HG03457 (cell line): Measurements from ENCODE around the gene OTOP1.
"Not testable (repeated sequence)": the region's sequence is repeated elsewhere in the genome, so short reads cannot be mapped to it uniquely, and the experiment has no call there.

Experiments used
- ATAC-seq: cut with Tn5 transposase; IDR thresholded peaks from one replicate; pipeline ENCODE4 v1.9.1; 2021; ENCODE audit warnings: moderate number of reproducible peaks; ENCODE audit not compliant: unreplicated experiment

OTOP1 gene

DNA sequence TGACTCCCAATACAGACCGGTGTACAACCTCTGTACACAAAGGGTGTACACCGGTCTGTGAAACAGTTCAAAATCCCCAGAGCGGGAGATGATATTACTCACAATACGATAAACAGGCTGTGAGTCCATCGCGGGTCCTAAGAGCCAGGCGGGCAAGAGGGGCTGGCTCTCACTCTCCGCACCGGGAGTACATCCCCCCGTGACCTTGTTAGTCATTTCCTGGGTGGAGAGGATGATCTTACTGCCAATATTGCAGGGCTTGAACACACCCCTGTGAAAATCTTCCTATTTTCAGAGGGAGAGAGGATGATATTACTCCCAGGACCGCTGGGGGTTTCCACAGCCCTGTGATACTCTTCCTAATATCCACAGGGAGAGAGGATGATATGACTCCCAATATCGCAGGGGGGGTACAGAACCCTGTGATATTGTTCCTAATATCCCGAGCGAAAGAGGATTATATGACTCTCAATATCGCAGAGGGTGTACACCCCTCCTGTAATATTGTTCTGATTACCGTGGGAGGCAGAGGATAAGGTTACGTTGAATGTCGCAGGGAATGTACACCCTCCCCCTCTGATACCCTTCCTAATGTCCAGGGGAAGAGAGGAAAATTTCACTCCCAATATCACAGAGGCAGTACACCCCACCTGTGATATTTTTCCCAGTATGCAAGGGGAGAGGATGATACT, 60.9 kb downstream of the OTOP1 start:
- not testable (repeated sequence) for ATAC-seq

DNA sequence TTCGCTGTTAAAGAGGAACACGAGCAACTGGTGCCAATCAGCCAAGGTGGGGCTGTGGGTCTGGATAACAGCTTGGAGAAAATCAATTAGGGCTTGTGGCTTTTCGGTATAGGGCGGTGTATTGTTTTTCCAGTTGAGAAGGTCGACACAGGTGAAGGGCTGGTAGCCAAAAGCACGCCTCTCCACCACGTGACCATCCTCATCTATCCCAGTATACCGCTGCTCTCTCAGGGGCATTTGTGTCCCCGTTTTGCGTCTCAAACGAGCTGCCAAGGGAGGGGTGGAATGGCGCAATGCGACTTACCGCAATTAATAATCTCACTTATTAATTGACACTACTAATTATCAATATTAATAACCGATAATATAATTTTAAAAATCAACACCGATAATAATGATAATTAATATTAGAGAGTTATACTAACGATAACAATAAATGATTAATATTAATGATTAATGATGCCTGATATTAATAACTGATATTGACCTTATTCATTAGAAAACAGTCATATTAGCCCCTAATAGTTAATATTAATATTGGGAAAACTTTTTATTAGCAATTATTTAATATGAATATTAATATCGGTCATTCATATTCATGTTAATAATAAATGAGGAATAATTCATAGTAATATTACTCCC, 62.1 kb downstream of the OTOP1 start:
- ATAC-seq, result not testable (repeated sequence)

DNA sequence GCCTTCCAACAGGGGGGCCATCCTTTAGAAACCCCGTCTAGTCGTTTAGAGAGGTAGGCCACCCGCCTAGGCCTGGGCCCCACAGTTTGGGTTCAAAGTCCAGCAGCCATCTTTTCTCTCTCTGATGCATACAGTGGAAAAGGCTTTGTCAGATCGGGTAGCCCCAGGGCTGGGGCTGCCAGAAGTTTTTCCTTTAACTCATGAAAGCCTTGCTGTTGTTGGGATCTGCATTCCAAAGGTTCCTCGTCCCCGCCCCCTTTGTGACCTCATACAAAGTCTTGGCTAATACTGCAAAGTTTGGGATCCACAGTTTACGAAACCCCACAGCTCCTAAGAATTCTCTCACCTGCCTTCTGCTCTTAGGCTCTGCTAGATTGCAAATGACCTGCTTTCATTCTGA, 64.5 kb downstream of the OTOP1 start:
- not testable (repeated sequence) for ATAC-seq

DNA sequence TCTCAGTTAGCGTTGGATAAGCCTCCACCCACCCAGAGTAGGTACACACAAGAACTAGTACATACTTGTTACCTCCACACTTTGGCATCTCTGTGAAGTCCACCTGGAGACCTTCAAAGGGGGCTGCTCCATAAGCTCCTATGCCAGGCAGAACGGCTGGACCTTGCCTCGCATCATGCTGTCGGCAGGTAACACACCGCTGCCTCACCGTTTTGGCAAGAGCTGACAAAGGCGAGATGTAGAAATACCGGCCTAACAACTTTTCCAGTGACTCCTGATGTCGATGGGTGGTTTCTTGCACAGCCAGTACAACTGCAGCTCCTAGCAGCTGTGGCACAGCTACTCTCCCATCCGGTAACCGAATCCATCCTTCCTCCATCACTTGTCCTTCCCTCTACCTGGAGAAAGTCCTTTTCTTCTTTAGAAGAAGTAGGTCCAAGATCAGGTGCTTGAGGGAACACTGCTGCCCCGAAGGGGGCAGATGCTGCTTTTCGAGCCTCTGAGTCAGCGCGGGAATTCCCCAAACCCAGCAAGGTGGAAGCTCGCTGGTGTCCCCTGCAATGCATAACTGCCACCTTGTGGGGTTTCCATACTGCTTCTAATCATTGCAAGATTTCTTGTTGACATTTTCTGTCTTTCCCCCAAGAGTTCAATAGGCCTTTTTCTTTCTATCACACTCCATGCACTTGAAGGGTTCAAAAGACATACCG, 65.6 kb downstream of the OTOP1 start:
- not testable (repeated sequence) for ATAC-seq

GRCh38 chr4:4145622-4146021, 81.1 kb downstream of the OTOP1 start:
- ATAC-seq, result not testable (repeated sequence)

DNA sequence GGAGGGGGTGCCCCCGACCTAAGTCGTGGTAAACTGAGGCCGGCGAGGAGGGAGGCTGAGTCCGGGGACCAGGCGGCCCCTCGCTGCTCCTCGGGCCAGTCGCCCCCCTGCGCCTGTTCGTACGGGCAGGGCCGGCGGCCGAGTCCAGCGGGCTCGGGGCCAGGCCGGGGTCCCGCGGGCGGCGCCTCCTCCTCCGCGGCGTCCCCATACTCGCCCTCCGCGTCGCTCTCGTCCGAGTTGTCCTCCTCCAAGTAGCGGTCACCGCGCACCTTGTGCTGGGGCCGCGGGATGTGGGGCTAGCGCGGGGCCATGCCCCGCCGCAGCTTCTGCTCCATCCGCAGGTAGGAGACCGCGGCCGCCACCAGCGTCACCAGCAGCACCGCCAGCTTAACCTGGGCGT, 83.4 kb downstream of the OTOP1 start:
- not testable (repeated sequence) for ATAC-seq

DNA sequence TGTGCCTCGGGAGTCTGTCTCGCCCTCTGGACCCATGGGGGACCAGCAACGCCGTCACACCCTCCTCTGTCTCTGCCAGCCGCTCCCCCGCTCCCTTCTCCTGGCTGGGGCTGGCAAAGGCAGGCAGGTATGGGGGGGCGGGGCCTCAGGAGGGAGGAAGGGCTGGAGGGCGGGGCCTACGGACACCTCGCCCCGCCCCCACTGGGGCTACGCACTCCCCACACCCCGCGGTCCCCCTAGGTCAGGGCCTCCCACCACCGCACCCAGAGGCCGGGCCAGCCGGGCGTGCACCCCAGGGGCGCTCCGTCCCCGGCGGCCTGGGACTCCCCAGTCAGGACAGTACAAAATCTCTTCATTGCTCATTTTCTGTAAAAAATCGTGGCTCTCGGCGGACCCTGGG, 84.0 kb downstream of the OTOP1 start:
- ATAC-seq, result not testable (repeated sequence)

DNA sequence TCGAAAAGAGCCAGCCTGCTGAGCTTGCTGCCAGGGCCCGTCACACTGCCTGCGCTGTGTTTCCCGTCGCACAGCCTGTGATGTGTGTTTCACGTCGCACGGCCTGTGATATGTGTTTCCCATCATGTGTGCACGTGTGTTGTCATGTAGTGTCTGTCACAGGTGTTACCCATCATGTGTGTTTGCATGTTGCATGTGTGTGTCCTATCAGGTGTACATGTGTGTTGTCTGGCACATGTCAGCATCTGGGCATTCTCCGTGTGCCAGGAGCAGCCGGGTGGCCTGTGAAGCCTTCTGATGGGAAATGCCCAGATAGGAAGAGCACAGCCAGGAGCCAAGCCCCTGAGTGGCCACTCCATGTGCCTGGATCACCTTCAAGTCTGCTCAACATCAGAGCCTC, 85.5 kb downstream of the OTOP1 start:
- not testable (repeated sequence) for ATAC-seq
